NCI-H460 (cell line): ENCODE results near the gene PARP1. TPM values are rescaled to one million over a fixed set of nuclear protein-coding genes. Genes with fewer than 3 reads are reported as not detected.
A peak's percentile ranks its signal among the peaks of the same experiment; 100 is the strongest.
"Not testable (repeated sequence)": the region's sequence is repeated elsewhere in the genome, so short reads cannot be mapped to it uniquely, and the experiment has no call there.

ENCODE experiments used
- DNase-seq: peaks from one replicate; pipeline ENCODE4 v3.0.0-alpha.2; 2016; ENCODE audit warnings: low read depth; ENCODE audit errors: extremely low read depth
- polyA plus RNA-seq: library from polyadenylated mRNA; depleted of rRNA; stranded (reverse); fragments of >200 nt; gene quantifications from 2 replicates; pipeline ENCODE4 v1.2.3, GENCODE V29; 2014; cell fraction: nucleus; rRNA removed
- total RNA-seq: library from RNA; depleted of rRNA; stranded (reverse); fragments of >200 nt; shearing (Covaris generic); gene quantifications from 2 replicates; pipeline ENCODE4 v1.2.3, GENCODE V29; 2014; rRNA removed

The PARP1 gene
- total RNA-seq, result 82.3 and 103 TPM in 2 replicates
- polyA plus RNA-seq, result 156 and 260 TPM in 2 replicates

DNA sequence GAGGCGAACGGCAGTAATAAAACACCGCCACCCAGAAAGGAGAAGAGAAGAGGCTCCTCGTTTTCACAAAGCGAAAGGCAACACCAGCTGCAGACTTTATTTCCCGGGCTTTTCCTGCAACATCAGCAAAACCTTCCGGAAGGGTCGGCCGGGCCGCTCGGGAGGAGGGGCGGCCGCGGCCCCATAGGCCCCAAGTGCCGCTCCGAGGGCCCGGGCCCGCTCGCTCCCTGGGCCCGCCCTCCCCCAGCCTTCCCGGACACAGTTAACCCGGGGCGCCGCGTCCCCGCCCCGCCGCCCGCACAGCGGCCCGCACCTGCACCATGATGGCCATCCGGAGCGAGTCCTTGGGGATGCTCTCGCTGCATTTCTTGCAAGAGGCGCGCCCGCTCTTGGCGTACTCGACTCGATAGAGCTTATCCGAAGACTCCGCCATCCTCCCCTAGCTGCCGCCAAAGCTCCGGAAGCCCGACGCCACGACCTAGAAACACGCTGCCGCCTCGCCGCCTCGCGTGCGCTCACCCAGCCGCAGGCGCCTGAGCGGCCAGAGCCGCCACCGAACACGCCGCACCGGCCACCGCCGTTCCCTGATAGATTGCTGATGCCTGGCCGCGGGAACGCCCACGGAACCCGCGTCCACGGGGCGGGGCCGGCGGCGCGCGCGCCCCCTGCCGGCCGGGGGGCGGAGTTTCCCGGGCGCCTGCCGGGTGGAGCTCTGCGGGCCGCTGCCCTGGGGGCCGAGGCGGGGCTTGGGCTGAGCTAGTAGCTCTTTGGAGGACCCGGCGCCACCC lies at the start of gene PARP1:
TSS of gene PARP1 (minus strand) at position 597 of the 788 bp plus-strand sequence. CDS start at position 433, 164 bp downstream.
- DNase-seq, result peak; percentile 87

DNA sequence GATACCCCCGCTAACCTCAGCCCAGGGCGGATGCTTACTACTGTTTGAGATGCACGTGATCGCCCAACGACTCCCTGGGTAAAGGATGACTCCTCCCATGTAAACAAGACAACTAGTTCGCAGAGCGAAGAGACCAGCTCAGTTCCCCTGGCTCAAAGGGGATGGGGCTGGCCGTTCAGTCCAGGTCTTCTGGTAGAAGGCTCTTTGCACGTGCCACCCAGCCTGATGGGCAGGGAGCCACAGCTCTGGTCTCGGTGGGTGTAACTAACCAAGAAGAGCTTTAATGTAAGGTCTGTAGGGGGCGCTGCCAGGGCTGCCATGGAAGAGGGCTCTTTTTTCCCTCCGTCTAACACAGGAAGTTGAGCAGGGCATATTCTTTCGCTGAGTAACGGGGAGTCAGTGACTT lies 49.4 kb upstream of the PARP1 start:
- DNase-seq, result no peak

DNA sequence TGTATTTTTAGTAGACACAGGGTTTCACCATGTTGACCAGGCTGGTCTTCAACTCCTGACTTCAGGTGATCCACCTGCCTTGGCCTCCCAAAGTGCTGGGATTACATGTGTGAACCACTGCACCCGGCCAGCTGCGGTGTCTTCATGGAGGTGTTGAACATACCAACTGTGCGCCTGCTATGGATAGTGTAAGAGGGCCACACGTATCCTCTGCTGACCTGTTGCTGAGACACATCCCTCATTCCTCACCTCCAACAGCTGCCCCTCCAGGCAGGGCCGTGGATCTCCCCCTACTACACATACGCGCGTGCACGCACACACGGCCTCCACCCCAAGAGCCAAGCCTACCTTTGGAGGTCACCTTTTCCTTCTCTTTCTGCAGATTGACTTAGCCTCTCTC lies 48.0 kb upstream of the PARP1 start:
- no peak for DNase-seq

DNA sequence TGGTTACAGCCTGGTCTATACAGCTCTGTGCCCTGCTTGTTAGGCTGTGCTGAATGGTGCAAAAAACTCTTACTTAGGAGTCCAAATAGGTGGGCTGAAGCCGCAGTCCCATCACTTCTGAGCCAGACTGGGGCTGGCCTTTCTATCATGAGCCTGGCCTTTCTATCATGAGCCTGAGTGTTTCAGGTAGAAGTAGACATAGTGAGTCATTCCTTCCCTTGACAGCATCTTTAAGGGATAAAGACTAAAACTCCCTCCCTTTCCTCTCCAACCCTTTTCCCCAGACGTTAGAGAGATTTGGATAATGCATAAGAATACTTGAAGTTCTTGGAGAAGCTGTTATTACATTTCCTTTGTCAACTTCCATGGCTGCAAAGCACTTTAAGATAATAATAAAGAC lies 46.5 kb upstream of the PARP1 start:
- DNase-seq, result no peak

DNA sequence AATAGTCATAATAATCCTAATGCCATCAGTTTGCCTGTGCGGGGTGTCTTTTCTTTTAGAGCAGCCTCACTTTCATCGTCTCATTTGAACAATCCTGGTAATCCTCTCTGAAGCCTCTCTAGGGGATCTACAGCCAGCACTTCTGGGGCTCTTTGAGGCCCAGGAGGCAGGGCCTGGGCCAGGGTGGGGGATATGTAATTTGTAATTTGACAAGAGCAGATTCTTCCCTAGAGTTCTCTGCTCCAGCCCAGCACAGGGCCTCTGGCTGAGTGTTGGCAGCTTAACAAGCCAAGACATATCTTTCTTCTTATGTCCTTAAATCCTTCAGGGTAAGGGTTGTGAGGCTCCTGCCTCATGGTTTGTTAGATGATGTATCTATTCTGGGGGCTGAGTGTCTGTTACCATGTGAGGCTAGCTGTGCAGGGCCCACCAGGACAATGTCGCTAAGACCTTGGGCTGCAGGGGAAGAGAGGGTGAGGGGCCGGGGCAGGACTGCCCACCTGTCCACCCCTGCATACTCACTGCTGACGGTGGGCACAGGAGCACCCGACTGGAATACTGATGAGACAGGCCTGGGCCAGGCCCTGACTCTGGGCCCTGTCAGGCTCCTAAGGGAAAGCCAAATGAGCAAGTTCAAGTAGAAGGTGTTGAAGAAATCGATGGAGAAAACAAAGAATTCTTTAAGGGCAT lies 45.3 kb upstream of the PARP1 start:
- no peak for DNase-seq

DNA sequence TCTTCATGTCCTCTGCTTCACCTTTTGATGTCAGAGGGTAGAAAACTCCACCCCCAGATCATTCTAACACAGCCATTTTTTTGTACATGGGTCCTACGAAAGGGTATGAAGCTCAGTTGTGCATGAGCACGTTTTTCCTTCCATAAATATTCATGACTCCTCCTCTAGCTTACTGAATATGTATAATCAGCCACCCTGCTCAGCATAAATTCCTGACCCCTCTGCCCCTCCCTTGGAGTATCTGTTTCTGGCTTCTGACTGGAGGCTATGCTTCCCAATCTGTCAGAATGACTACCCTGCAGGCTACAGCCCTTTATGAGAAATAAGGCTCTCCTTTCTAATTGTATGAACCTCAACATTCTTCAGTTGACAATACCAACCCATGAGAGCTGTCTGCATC lies 42.8 kb upstream of the PARP1 start:
- no peak for DNase-seq

DNA sequence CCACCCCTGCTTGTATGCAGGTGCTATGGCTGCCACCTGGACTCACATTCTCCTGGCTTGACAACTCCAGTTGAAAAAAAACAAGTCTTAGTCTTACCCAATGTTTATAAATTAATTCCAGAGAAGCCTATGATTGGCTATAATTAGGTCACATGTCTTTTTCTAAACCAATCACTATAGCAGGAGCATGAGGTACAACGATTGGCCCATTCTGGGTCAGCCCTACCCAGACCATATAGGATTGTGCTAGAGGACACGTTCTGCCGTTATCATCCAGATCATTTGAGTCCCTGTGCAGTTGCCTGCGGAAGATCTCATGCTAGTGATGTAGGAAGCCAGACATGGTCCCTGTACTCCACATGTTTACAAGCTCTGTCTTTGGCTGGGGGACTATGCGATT lies 41.9 kb upstream of the PARP1 start:
- DNase-seq, result no peak

DNA sequence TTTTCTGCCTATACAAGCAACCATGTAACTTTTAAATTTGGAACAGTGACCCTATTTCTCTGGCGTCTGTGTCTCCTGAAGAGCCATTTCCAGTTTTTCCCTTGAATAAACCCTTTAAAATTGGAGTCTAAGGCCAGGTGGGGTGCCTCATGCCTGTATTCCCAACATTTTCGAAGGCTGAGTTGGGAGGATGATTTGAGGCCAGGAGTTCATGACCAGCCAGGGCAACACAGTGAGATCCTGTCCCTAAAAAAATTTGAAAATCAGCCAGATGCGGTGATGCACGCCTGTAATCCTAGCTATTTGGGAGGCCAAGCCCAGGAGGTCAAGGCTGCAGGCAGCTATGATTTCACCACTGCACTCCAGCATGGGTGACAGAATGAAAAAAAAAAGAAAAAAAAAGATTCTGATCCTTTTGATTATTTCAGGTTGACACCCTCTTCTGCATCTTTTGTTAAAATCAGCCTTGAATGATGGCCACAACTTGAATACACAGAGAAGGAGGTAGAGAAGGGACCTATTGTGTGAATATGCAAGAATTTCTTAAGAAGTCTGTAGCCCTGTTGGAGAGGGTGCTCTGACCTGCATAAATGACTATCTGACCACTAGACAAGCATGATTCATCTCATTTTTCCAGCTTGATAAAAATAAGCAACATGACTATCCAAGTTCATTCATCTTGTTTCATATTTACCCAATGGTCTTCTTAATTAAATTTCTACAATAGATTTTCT lies 40.2 kb upstream of the PARP1 start:
- no peak for DNase-seq

DNA sequence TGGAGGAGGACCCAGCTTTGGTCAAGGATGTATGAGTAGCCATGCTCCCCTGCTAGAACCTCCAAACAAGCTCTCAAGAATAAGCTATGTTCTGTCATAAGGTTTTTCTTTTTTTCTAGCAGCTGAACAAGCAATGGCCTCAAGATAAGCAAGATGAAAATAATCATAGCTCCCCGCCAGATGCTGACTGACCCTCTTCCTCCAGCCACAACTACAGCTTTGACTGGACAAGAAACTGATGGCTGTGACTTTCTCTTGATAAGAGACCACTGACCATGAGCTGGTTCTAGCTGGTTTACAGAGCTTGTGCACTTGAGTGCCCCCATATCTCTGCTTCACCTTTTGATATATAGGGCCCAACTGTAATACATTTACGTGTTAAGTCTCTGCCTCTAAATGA lies 38.2 kb upstream of the PARP1 start:
- DNase-seq, result no peak

DNA sequence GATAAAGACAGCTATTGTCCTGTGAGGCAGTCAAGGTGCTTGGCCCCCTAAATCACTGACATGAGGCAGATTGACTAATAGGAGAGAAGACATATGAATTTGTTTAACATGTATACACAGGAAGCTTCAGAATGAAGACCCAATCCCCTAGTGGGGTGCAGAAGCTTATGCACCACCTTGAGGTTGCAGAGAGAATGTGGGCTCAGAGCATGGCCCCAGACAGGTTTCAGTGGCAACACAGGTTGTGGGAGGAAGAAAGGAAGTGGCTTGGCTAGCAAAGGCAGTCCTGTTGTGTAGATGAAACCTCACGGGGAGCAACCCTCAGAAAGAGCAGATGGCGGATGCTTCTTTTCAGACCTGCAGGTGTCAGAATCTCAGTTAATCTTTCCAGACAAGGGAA lies 37.0 kb upstream of the PARP1 start:
- DNase-seq, result no peak

DNA sequence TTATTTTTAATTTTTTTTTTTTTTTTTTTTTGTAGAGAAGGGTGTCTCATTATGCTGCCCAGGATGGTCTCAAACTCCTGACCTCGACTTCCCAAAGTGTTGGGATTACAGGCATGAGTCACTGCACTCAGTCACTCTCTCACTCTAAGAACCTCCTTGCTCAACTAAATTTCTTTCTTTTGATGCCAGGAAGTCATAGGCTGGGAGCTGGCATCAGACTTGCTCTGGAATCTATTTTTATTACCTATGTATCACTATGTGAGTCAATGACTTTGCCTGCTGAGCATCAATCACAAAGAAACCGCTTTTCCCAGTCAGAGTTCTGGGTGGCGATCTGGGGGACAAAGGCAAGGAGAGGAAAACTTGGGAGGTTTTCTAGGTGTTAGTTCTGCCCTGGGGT lies 35.5 kb upstream of the PARP1 start:
- DNase-seq, result no peak

DNA sequence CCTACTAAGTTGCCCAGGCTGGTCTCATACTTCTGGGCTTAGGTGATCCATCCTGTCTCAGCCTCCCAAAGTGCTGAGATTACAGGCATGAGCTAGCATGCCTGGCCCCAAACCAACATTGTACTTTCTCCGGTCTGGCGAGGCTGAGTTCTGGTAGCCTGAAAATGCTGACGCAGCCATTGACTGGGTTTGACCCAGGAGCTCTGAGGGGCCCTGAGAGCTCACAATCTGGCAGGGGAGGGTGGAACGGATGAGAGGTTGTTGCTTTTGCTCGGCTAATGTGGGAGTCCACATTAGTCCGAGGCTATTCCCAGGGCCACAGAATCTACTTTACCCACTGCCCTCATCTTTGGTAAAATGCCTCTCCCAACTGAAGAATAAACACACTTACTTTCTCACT lies 35.1 kb upstream of the PARP1 start:
- no peak for DNase-seq

DNA sequence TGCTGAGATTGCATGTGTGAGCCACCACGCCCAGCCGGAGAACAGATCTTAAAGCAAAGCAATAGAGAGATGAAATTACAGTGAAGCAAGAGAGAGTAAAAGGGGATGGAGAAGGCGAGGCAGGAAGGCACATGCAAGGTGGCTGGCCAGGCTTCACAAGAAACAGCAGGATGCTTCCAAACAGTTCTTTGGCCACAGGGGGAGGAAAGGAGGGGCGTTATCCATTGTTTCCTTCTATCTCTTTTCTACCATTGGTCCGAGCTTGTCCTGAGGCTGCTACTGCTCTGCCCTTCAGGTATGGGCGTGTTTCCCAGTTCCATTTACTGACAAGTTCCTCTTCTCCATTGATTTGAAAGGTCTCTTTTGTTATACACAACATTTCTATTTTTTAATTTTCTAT lies 33.7 kb upstream of the PARP1 start:
- DNase-seq, result no peak

DNA sequence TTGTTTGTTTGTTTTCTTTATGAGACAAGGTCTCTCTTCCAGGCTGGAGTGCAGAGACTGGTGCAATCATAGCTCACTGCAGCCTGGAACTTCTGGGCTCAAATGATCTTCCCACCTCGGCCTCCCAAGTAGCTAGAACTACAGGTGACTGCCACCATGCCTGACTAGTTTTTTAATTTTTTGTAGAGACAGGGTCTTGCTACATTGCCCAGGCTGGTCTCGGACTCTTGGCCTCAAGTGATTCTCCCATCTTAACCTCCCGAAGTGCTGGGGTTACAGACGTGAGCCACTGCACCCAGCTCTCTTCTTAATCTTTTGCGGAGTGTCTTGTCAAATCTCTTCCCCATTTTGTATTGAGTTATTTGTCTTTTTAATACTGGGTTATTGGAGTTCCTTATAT lies 32.6 kb upstream of the PARP1 start:
- no peak for DNase-seq

DNA sequence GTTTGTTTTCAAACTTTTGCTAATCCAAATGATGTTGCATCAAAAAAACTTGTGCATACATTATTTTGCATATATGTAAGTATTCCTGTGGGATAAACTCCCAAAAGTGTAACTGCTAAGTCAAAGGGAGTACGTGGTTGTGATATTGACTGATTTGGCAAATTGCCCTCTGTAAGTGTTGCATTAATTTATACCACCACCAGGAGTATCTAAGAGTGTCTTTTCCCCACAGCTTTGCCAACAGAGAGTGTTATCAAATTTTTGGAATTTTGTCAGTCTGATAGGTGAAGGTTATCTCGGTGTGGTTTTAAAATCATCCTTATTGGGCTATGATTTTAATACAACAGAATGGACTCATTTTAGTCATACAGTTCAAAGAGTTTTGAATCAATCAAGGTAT lies 30.1 kb upstream of the PARP1 start:
- DNase-seq, result peak; percentile 47

DNA sequence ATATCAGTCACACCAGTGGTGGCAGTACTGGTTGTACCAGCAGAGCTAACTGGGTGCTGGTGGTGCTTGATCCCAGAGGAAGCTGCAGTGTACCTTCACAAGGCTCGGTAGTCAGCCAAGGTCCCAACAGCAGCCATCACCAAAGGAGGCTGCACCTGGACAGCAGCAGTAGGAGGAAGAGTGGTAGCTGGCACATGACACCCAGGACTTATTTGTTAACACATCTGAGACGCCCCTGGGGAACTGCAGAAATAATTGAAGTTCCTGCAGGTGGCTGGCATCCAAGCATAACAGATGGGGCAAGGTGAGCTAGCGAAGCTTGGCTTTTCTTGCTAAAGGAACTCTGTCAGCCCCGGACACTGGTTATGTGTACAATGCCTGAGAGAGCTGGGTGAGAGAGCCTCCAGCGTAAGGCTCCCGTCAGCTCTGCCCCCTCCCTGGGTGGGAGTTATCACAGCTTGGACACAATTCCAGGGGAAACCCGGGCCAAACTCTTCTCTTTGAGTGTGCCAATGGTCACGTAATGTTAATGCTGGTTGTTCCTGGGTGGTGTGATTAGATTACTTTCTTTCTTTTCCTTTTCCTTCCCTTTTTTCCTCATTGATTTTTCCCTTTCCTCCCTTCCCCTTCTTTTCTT lies 29.1 kb upstream of the PARP1 start:
- DNase-seq, result no peak

DNA sequence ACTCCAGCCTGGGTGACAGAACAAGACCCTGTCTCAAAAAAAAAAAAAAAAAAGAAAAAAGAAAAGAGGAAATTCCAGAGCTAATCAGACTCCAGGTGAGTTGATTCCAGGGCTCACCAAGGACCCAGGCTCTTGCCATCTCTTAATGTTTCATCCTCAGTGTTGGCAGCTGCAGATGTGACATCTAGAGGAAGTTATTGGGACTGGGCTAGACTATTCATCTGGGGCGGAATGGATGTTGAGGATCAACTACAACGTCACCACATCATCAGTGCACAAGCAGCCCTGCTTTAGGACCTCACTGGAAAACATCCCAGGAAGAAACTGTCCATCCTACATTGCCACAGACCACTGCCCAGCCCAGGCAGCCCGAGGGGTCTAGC lies 28.6 kb upstream of the PARP1 start:
- DNase-seq, result no peak

DNA sequence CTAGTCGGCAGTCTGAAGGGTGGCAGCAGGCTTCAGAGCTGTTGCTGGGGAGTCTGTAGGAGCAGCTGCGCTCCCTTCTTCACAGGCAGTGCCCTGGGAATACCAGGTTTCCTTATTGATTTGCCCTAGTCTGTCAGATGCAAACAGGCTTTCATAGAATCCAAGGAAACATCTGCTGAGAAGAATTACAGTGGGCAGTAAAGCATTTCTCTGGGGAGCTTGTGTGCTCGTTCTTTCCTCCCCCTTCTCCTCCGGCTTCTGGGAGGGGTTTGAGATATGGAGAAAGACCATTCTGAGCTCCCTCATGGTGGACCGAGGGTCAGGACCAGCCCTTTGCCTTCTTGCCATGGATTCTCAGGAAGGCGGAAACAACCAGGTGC lies 25.4 kb upstream of the PARP1 start:
- DNase-seq, result no peak

DNA sequence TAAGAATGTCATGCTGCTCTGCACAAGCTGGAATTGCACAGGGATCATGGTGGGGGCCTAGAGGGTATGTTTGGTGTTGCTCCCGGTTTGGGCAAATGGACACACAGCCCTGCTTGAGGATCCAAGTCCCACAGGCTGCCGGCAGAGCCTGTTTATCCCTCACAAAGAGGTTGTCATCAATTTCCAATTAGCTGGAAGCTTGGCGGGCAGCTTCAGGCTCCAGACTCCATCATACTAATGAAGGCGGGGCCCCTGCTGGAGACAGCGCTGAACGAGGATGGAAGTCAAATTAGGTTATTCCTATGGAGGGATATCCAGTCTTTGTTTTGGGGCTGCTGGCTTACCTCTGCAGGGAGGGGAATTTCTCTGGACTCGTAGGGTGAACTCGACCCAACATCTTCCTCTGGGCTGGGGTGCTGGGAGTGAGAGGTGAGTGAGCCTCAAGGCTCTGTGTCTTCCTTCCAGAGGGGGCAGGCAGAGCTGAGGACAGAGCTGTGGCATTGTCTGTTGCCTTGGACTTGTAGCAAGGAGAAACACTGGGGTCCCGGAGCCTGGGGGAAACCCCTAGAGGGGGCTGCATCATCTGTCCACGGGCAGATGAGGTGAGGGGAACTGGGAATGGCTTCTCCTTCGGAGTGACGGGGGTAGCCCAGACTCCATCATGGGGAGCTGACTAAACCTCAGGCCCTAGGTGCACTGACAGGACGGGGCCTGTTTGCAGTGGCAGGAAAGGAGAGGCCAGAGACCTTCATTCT lies 24.9 kb upstream of the PARP1 start:
- DNase-seq, result no peak

DNA sequence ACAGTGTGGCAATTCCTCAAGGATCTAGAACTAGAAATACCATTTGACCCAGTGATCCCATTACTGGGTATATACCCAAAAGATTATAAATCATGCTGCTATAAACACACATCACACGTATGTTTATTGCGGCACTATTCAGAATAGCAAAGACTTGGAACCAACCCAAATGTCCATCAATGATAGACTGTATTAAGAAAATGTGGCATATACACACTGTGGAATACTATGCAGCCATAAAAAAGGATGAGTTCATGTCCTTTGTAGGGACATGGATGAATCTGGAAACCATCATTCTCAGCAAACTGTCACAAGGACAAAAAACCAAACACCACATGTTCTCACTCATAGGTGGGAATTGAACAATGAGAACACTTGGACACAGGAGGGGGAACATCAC lies 24.0 kb upstream of the PARP1 start:
- not testable (repeated sequence) for DNase-seq
